GM21576 (cell line): ENCODE measurements around the gene CBFA2T2.
"Not testable (repeated sequence)": the region's sequence is repeated elsewhere in the genome, so short reads cannot be mapped to it uniquely, and the experiment has no call there.

Source experiments
- ATAC-seq: cut with Tn5 transposase; IDR thresholded peaks from one replicate; pipeline ENCODE4 v1.9.1; 2021; ENCODE audit warnings: mild to moderate bottlenecking, moderate library complexity; ENCODE audit not compliant: unreplicated experiment

The CBFA2T2 gene

GRCh38 chr20:33470457-33470856 is 19.4 kb upstream of the CBFA2T2 start:
- ATAC-seq, result no peak

GRCh38 chr20:33470866-33471265 is 19.0 kb upstream of the CBFA2T2 start:
- ATAC-seq, result no peak

- no peak for ATAC-seq
Observed at GRCh38 chr20:33472868-33473435, 16.9 kb upstream of the CBFA2T2 start.

- ATAC-seq, result no peak
Observed at GRCh38 chr20:33474097-33474873, 15.6 kb upstream of the CBFA2T2 start.

GRCh38 chr20:33474963-33475362 is 14.9 kb upstream of the CBFA2T2 start:
- no peak for ATAC-seq

DNA sequence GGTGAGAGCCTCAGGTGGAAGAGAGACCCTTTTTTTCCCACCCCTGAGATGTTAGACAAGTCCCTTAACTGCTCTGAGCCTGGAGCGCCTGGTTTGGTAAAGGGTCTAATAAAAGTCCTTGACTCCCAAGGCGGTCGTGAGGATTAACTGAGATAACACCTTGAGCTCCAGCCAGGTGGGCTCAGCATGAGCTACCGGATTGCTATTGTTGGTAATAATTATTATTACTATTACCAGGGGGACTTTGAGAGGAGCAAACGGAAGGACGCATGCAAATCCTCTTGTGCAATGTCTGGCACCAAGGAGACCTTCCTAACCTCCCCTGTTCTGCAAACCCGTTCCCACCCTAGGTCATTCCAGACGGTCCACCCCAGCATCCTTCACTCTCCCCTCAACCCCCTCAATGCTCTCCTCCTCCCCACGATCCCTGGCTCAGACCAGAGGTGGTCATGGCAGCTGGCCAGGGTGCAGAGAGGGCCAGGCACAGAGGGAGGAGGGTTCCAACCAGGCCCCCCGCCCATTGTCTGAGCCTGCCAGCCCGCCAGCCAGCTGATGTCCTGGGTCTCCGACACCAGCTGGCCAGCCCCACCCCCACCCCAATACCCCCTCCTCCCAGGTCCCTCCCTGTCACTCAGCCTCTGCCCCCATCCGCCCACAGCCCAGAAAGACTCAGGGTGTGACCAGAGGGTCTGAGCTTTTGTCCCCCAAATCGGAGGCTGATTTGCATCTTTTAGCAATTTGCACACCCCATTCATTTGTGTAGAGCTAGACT is 14.3 kb upstream of the CBFA2T2 start:
- ATAC-seq, result no peak

GRCh38 chr20:33477386-33478234 is 12.3 kb upstream of the CBFA2T2 start:
- ATAC-seq, result no peak

GRCh38 chr20:33480048-33480447 is 9.8 kb upstream of the CBFA2T2 start:
- no peak for ATAC-seq

GRCh38 chr20:33481431-33481941 is 8.4 kb upstream of the CBFA2T2 start:
- ATAC-seq, result no peak

DNA sequence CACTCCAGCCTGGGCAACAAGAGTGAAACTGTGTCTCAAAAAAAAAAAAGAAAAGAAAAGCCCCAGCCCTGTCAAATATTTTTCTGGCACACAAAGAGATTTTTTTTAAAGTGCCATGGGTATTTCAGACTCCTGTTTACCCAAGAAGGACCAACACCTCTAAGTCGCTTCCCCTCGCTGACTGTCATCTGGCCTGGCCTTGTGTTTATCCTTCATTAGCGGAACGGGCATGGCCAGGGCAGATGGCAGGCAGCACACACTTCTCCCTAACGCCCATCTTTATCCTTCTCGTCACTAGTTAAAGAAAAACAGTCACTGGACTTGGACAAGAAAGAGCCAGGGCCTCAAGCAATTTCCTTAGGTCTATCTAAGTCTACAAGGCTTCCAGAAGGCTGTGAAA is 7.3 kb upstream of the CBFA2T2 start:
- no peak for ATAC-seq

DNA sequence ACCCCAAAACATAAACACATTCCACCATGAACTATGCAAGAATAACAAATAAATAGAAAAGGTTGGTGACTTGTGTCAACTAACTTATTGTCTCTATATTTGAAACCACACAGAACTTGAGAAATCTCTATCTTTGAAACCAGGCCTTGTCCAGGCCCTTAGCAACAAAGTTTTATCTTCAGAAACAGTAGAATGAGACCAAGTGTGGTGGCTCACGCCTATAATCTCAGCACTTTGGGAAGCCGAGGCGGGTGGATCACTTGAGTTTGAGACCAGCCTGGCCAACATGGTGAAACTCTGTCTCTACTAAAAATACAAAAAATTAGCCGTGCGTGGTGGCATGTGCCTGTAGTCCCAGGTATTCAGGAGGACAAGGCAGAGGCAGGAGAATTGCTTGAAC is 6.7 kb upstream of the CBFA2T2 start:
- ATAC-seq, result not testable (repeated sequence)

DNA sequence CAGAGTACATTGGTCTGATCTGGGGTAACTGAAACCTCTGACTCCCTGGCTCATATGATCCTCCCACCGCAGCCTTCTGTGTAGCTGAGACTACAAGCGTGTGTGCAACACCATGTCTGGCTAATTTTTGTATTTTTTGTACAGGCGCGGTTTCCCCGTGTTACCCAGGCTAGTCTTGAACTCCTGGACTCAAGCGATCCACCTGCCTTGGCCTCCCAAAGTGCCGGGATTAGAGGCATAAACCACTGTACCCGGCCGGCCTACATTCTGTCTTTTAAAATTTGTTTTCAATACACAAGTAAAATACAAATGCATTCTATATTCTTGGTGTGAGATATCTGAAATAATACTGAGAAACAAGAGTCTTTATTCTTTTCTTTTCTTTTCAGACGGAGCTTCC is 1.7 kb upstream of the CBFA2T2 start:
- ATAC-seq, result no peak

DNA sequence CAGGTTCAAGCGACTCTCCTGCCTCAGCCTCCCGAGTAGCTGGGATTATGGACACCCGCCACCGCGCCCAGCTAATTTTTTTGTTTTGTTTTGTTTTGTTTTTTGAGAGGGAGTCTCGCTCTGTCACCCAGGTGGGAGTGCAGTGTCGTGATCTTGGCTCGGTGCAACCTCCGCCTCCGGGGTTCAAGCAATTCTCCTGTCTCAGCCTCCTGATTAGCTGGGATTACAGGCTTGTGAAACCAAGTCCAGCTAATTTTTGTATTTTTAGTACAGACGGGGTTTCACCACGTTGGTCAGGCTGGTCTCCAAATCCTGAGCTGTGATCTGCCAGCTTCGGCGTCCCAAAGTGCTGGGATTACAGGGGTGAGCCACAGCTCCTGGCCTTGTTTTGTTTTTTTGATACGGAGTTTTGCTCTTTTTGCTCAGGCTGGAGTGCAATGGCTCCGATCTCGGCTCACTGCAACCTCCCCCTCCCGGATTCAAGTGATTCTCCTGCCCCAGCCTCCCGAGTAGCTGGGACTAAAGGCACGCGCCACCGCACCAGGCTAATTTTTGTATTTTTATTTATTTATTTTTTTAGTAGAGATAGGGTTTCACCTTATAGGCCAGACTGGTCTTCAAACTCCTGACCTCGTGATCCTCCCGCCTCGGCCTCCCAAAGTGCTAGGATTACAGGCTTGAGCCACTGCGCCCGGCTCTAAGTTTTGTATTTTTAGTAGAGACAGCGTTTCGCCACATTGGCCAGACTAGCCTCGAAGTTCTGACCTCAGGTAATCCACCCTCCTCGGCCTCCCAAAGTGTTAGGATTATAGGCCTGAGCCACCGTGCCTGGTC is 1.0 kb upstream of the CBFA2T2 start:
- ATAC-seq, result not testable (repeated sequence)

- ATAC-seq, result peak; percentile 91
Observed at GRCh38 chr20:33489495-33490022, 337 bp upstream of the CBFA2T2 start.

DNA sequence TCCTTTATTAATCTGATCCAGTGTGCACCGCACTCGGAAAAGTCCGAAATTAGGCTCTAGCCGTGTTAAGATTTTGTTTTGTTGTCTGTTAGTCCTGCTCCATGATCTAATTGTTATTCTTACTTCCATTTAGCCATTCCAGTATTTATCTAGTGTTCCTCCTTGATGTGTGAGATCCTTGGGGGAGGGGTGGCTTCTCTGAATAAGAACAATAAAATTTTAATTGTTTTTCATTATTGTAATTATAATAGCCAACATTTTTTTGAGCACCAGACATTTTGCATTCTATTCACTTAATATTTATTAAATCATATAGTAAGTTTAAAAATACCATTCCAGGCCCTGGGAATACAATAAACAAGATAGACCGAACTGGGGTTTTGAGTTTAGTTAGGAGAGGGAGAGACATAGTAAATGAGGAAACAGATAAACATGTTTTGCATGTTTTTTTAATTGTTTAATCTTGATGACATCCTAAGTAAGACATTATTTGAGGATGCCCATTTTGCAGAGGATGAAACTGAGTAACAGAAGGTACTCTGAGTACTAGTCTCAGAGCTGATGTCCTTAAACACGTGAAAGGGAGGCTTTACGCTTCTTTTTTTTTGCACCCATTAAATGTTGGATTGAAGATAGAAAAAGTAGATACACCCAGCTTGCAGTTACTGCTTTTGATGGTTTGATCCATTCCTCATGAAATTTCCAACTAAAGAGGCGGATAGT is 1.2 kb downstream of the CBFA2T2 start:
- no peak for ATAC-seq

GRCh38 chr20:33493076-33493766 is 3.3 kb downstream of the CBFA2T2 start:
- ATAC-seq, result no peak

DNA sequence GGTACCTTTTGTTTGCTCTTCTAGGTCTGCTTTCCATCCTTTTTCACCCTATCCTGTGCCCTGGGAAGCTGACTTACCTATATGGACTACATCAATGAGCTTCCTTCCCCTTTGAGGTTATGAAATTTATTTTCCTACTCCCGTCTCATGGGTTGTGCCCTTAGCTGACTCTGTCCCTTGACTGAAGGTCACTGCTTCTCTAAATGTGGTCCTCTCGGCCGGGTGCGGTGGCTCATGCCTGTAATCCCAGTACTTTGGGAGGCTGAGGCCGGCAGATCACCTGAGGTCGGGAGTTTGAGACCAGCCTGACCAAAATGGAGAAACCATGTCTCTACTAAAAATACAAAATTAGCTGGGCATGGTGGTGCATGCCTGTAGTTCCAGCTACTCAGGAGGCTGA is 6.9 kb downstream of the CBFA2T2 start:
- ATAC-seq, result not testable (repeated sequence)

GRCh38 chr20:33499355-33499754 is 9.5 kb downstream of the CBFA2T2 start:
- no peak for ATAC-seq
